ENCODE measurements around the gene CYP1A2.

GRCh38 chr15:74710319-74711094, 38.1 kb upstream of the CYP1A2 start:
- TF ChIP-seq POLR2AphosphoS5 (IDR thresholded peaks at IDR 0.05; ENCODE audit: low read depth, low read length) = no peak
- TF ChIP-seq SIN3A (IDR thresholded peaks at IDR 0.05; ENCODE audit: borderline replicate concordance, insufficient read depth, low read length) = no peak
- TF ChIP-seq REST (IDR thresholded peaks at IDR 0.05; ENCODE audit: insufficient read depth in 1 of 2, low read depth in 2 of 2, low read length in 2 of 2) = no peak

All from PFSK-1 (cell line).